ENCODE results near the gene RSPH1.

DNA sequence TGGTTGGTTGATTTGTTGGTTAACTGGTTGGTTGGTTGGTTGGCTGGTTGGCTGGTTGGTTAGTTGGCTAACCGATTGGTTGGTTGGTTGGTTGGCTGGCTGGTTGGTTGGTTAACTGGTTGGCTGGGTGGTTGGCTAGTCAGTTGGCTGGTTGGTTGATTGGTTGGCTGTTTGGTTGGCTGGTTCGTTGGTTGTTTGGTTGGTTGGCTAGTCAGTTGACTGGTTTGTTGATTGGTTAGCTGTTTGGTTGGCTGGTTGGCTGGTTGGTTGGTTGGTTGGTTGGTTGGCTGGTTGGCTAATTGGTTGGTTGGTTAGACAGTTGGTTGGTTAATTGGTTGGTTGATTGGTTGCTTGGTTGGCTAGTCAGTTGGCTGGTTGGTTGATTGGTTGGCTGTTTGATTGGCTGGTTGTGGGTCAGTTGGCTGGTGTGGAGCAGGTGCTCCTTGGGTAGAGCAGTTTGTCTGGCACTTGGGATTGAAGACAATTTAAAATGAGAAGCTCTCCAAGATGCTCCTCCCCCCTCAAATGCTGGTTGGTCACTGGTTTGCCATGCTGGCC is 6.9 kb downstream of the RSPH1 start:
- TF ChIP-seq POLR2AphosphoS5 (IDR thresholded peaks at IDR 0.05; ENCODE audit: borderline replicate concordance, low read depth, low read length) (no peak), EZH2 (IDR thresholded peaks at IDR 0.05) (no peak), FOXP2 (optimal IDR thresholded peaks at IDR 0.05; ENCODE audit: control extremely low read depth, extremely low read length, insufficient read depth) (no peak)
